Measurements from ENCODE around the gene SIRPB2. TPM values are rescaled to one million over a fixed set of nuclear protein-coding genes. Genes with fewer than 3 reads are reported as not detected.
A peak's percentile ranks its signal among the peaks of the same experiment; 100 is the strongest.

Gene SIRPB2
- total and polyA plus RNA-seq, 2 donors (not counting 3 experiments of a cell fraction or from before 2014, with no cell fraction given), result 9.5 to 19.7 TPM

DNA sequence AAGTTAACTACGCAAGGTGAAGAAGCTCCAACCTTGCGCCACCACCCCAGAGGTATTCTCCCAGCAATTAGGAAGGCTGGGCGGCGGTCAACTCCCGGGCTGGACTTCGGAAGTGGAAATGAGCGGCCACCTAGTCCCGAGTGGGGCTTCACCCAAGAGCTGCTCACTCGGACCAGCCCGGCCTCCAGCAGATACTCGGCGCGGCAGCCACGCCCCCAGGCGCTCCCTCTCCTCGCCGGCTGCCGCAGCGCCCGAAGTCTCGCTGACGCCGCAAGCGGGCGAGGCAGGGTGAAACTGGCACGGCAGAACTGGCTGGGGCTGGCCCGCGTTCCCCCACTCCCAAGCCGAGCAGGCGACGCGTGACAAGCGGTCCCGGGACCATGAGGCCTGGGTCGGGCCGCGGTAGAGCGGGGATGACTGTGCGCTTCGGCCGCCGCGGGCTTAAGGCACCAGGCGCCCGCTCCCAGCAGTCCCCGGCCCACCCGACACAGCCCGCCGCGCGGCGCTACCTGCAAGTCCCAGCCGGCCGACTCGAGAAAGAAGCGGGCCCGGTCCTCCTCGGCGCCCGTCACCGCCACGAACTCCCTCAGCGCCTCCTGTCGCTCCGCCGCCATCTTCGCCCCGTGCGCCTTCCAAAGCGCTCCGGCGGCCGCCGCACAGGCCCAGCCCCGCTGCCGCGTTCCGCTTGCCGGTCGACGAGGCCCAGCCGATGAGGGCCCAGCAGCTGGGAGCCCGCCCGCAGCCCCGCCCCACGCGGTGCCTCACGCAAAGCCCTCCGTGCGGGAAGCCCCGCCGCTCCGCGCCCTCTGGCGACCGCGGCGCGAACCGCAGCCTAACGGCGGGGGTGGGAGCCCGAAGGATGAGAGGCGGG is 24.8 kb downstream of the SIRPB2 start, which contains the start of gene NSFL1C:
Gene NSFL1C, minus strand, starts transcription at position 639 of the 871 bp plus-strand sequence. Its CDS starts 25 bp downstream, at position 614.
- peak within 1 kb of the TSS; percentile 97 for H3K9ac ChIP-seq (replicated peaks; ENCODE audit: extremely low read depth, insufficient read depth, low read length)
- ChIA-PET CTCF (interaction anchor here (0.7 to 14.3 kb wide), 32 partner anchors 8 to 336 kb away, joined by 3 to 229 read pairs (median 5); partner anchors contain the start of gene SIRPB2), POLR2A (no interaction called here)
- peaks cover 45% of the 10 kb centered on the region for H3K79me2 ChIP-seq (ENCODE audit: control insufficient read depth, insufficient read depth, low read length)
- FAIRE-seq (peak; percentile 83), DNase-seq (ENCODE audit: low read depth, low spot score) (peak; percentile 94)
- H2AFZ ChIP-seq (ENCODE audit: low read depth, low read length), result peak within 1 kb of the TSS; percentile 91
- peaks cover 4% of the 10 kb centered on the region for H4K20me1 ChIP-seq (replicated peaks; ENCODE audit: control insufficient read depth, extremely low read depth, insufficient read depth, low read length)
- no TSS peak for BruUV-seq (replicated peaks)
- peaks cover 2 to 5% of the 10 kb centered on the region in 2 experiments for H3K36me3 ChIP-seq (ENCODE audit: control insufficient read depth in 2 of 2, extremely low read depth in 1 of 2, insufficient read depth in 2 of 2, low read length in 2 of 2)
- peaks cover 35% of the 10 kb centered on the region for H3K4me1 ChIP-seq (ENCODE audit: control insufficient read depth, extremely low read depth, insufficient read depth, low read length)
- no peaks in the 10 kb centered on the region for H3K27me3 ChIP-seq (ENCODE audit: control insufficient read depth in 2 of 2, insufficient read depth in 2 of 2, low read length in 2 of 2)
- dilution Hi-C loops (cut with MboI; ENCODE audit: extremely low pct_ligation_motif_present, low sequenced_read_pairs), result no loop called here
- peak within 1 kb of the TSS; percentile 78 for H3K27ac ChIP-seq (ENCODE audit: insufficient read depth, low read depth, low read length)
- peak within 1 kb of the TSS; percentile 91 for H3K4me2 ChIP-seq (ENCODE audit: insufficient read depth, low read length)
- H3K4me3 ChIP-seq (replicated peaks in 1 of 3; ENCODE audit: insufficient read depth in 1 of 3, low read depth in 1 of 3, low read length in 3 of 3), result peak within 1 kb of the TSS; percentile 51 to 95 (median 75)
- no peaks in the 10 kb centered on the region for H3K9me1 ChIP-seq (replicated peaks; ENCODE audit: control insufficient read depth, extremely low read depth, insufficient read depth, low read length)
- H3K9me3 ChIP-seq (replicated peaks; ENCODE audit: control insufficient read depth, insufficient read depth, low read length), result no peaks in the 10 kb centered on the region
- intact Hi-C loops (cut with micrococcal nuclease), result loop anchor here (1.0 to 2.0 kb wide), 6 partner anchors 32 to 348 kb away; partner anchors contain the start of genes FKBP1A and PSMF1
- peak; percentile 47 for TF ChIP-seq EZH2 (IDR thresholded peaks at IDR 0.05; ENCODE audit: borderline replicate concordance, low read depth, low read length, severe bottlenecking)
- TF ChIP-seq, protein P1, sequence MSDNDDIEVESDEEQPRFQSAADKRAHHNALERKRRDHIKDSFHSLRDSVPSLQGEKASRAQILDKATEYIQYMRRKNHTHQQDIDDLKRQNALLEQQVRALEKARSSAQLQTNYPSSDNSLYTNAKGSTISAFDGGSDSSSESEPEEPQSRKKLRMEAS (IDR thresholded peaks at IDR 0.05; ENCODE audit: insufficient read depth, insufficient read length), result no peak
- no peak for TF ChIP-seq MYC (IDR thresholded peaks at IDR 0.05; ENCODE audit: low read depth, low read length)
- TF ChIP-seq, protein P2, sequence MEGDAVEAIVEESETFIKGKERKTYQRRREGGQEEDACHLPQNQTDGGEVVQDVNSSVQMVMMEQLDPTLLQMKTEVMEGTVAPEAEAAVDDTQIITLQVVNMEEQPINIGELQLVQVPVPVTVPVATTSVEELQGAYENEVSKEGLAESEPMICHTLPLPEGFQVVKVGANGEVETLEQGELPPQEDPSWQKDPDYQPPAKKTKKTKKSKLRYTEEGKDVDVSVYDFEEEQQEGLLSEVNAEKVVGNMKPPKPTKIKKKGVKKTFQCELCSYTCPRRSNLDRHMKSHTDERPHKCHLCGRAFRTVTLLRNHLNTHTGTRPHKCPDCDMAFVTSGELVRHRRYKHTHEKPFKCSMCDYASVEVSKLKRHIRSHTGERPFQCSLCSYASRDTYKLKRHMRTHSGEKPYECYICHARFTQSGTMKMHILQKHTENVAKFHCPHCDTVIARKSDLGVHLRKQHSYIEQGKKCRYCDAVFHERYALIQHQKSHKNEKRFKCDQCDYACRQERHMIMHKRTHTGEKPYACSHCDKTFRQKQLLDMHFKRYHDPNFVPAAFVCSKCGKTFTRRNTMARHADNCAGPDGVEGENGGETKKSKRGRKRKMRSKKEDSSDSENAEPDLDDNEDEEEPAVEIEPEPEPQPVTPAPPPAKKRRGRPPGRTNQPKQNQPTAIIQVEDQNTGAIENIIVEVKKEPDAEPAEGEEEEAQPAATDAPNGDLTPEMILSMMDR (IDR thresholded peaks at IDR 0.05; ENCODE audit: extremely low read depth in 1 of 2, insufficient read depth in 1 of 2, low read depth in 1 of 2, low read length in 2 of 2), result peak; percentile 69 to 91
- peak; percentile 92 for TF ChIP-seq POLR2AphosphoS5 (IDR thresholded peaks at IDR 0.05; ENCODE audit: insufficient read depth, low read depth, low read length)
- peak; percentile 76 for TF ChIP-seq POLR2A (IDR thresholded peaks at IDR 0.05; ENCODE audit: low read depth, low read length)
- TF ChIP-seq FOS (IDR thresholded peaks at IDR 0.05; ENCODE audit: borderline replicate concordance, insufficient read depth, low read length), result peak; percentile 6
- no peak for TF ChIP-seq JUN (IDR thresholded peaks at IDR 0.05; ENCODE audit: borderline replicate concordance, insufficient read depth, insufficient read length, low read depth)
- no peak for TF ChIP-seq GATA2 (IDR thresholded peaks at IDR 0.05; ENCODE audit: insufficient read depth, insufficient read length, low read depth, low read length)

All from endothelial cell of umbilical vein (primary cell).